Stomach smooth muscle (tissue), 2 donors: ENCODE measurements around the gene PLCB4.

Source experiments
- H3K27ac ChIP-seq: one replicate; pipeline ENCODE4 v1.7.0; 2013; ENCODE audit warnings: mild to moderate bottlenecking, low read length, inconsistent platforms
- H3K27me3 ChIP-seq, 2 donors: one replicate each; pipeline ENCODE4 v1.7.0; 2013; ENCODE audit warnings: low read length in 2 of 2; ENCODE audit not compliant: insufficient read depth in 2 of 2, control insufficient read depth in 1 of 2
- H3K36me3 ChIP-seq, 2 donors: one replicate each; pipeline ENCODE4 v1.7.0; 2013; ENCODE audit warnings: low read length in 2 of 2; ENCODE audit not compliant: control insufficient read depth in 2 of 2, insufficient read depth in 2 of 2
- H3K4me1 ChIP-seq: one replicate; pipeline ENCODE4 v1.7.0; 2013; ENCODE audit warnings: low read length; ENCODE audit not compliant: control insufficient read depth, insufficient read depth
- H3K4me3 ChIP-seq, 2 donors: one replicate each; pipeline ENCODE4 v1.7.0; 2013; ENCODE audit warnings: low read length in 2 of 2
- H3K9ac ChIP-seq, 2 donors: one replicate each; pipeline ENCODE4 v1.7.0; 2013; ENCODE audit warnings: low read length in 2 of 2, mild to moderate bottlenecking in 1 of 2
- H3K9me3 ChIP-seq, 2 donors: one replicate each; pipeline ENCODE4 v1.7.0; 2013; ENCODE audit warnings: low read length in 2 of 2; ENCODE audit not compliant: control insufficient read depth in 2 of 2
- donor health status: healthy.
- donor health status: Pancreatic carcinoma.

Gene PLCB4

GRCh38 chr20:9503526-9504245, 434.8 kb downstream of the PLCB4 start:
- no peak overlapping the region for H3K9ac ChIP-seq
- peaks cover 10% of the 10 kb centered on the region for H3K4me1 ChIP-seq
- no peak overlapping the region for H3K4me3 ChIP-seq
- H3K27ac ChIP-seq, result no peak overlapping the region
- H3K36me3 ChIP-seq, result no peaks in the 10 kb centered on the region
- peaks cover 25 to 27% of the 10 kb centered on the region in 2 donors for H3K27me3 ChIP-seq
- H3K9me3 ChIP-seq, result no peaks in the 10 kb centered on the region

- no peak overlapping the region for H3K9ac ChIP-seq
- peak overlapping the region in 1 of 2 donors; percentile 15 for H3K4me3 ChIP-seq
Measured at GRCh38 chr20:9506280-9506821, 437.5 kb downstream of the PLCB4 start.

GRCh38 chr20:9506964-9507369, 438.1 kb downstream of the PLCB4 start:
- peaks cover 12% of the 10 kb centered on the region for H3K4me1 ChIP-seq
- peak overlapping the region in 1 of 2 donors; percentile 15 for H3K4me3 ChIP-seq
- H3K27ac ChIP-seq, result no peak overlapping the region
- no peak overlapping the region for H3K9ac ChIP-seq
- H3K9me3 ChIP-seq, result no peaks in the 10 kb centered on the region
- peaks cover 32 to 35% of the 10 kb centered on the region in 2 donors for H3K27me3 ChIP-seq
- H3K36me3 ChIP-seq, result no peaks in the 10 kb centered on the region

More at GRCh38 chr20:9506280-9506821, 437.5 kb downstream of the PLCB4 start:
- Histone ChIP-seq H3K27ac (no peak overlapping the region), H3K9me3 (no peaks in the 10 kb centered on the region), H3K27me3 (peaks cover 32 to 35% of the 10 kb centered on the region in 2 donors), H3K4me1 (peaks cover 12% of the 10 kb centered on the region), H3K36me3 (no peaks in the 10 kb centered on the region)

GRCh38 chr20:9507544-9508239, 438.8 kb downstream of the PLCB4 start:
- no peak overlapping the region for H3K4me3 ChIP-seq
- H3K27ac ChIP-seq, result no peak overlapping the region
- no peaks in the 10 kb centered on the region for H3K36me3 ChIP-seq
- no peak overlapping the region for H3K9ac ChIP-seq
- peaks cover 32 to 35% of the 10 kb centered on the region in 2 donors for H3K27me3 ChIP-seq
- H3K4me1 ChIP-seq, result peaks cover 12% of the 10 kb centered on the region
- H3K9me3 ChIP-seq, result no peaks in the 10 kb centered on the region

- Histone ChIP-seq H3K9ac (no peak overlapping the region), H3K4me3 (no peak overlapping the region), H3K4me1 (peaks cover 12% of the 10 kb centered on the region), H3K27ac (no peak overlapping the region), H3K9me3 (no peaks in the 10 kb centered on the region), H3K36me3 (no peaks in the 10 kb centered on the region), H3K27me3 (peaks cover 32 to 35% of the 10 kb centered on the region in 2 donors)
Measured at GRCh38 chr20:9508240-9508661, 439.4 kb downstream of the PLCB4 start.

- no peaks in the 10 kb centered on the region for H3K9me3 ChIP-seq
- H3K27me3 ChIP-seq, result peaks cover 32 to 36% of the 10 kb centered on the region in 2 donors
- H3K4me1 ChIP-seq, result peaks cover 12% of the 10 kb centered on the region
- H3K9ac ChIP-seq, result no peak overlapping the region
- H3K4me3 ChIP-seq, result no peak overlapping the region
- H3K36me3 ChIP-seq, result no peaks in the 10 kb centered on the region
- no peak overlapping the region for H3K27ac ChIP-seq
Measured at GRCh38 chr20:9508696-9509178, 439.9 kb downstream of the PLCB4 start.

- H3K4me3 ChIP-seq, result no peak overlapping the region
- H3K27me3 ChIP-seq, result peaks cover 35 to 40% of the 10 kb centered on the region in 2 donors
- no peak overlapping the region for H3K9ac ChIP-seq
- H3K36me3 ChIP-seq, result no peaks in the 10 kb centered on the region
- no peaks in the 10 kb centered on the region for H3K9me3 ChIP-seq
- H3K27ac ChIP-seq, result no peak overlapping the region
- H3K4me1 ChIP-seq, result peaks cover 12% of the 10 kb centered on the region
Measured at GRCh38 chr20:9509246-9509645, 440.4 kb downstream of the PLCB4 start.

- no peak overlapping the region for H3K27ac ChIP-seq
- no peaks in the 10 kb centered on the region for H3K36me3 ChIP-seq
- H3K4me1 ChIP-seq, result peaks cover 25% of the 10 kb centered on the region
- no peak overlapping the region for H3K4me3 ChIP-seq
- H3K9me3 ChIP-seq, result no peaks in the 10 kb centered on the region
- no peak overlapping the region for H3K9ac ChIP-seq
- peaks cover 30 to 47% of the 10 kb centered on the region in 2 donors for H3K27me3 ChIP-seq
Measured at GRCh38 chr20:9510911-9511310, 442.0 kb downstream of the PLCB4 start.

- Histone ChIP-seq H3K27me3 (peaks cover 21 to 32% of the 10 kb centered on the region in 2 donors), H3K9ac (no peak overlapping the region), H3K4me1 (peaks cover 17% of the 10 kb centered on the region), H3K9me3 (no peaks in the 10 kb centered on the region), H3K27ac (no peak overlapping the region), H3K36me3 (no peaks in the 10 kb centered on the region), H3K4me3 (peak overlapping the region in 1 of 2 donors; percentile 29)
Measured at GRCh38 chr20:9514072-9514460, 445.2 kb downstream of the PLCB4 start.

GRCh38 chr20:9514461-9515213, 445.8 kb downstream of the PLCB4 start, which contains the start of gene LAMP5:
Gene LAMP5, plus strand, starts transcription at chr20:9514590. Its CDS starts 263 bp downstream, at chr20:9514853.
- Histone ChIP-seq H3K4me1 (peaks cover 17% of the 10 kb centered on the region), H3K27ac (no peak within 1 kb of the TSS), H3K9ac (no peak within 1 kb of the TSS), H3K4me3 (peak within 1 kb of the TSS; percentile 20 to 44), H3K9me3 (no peaks in the 10 kb centered on the region), H3K27me3 (peaks cover 20 to 30% of the 10 kb centered on the region in 2 donors), H3K36me3 (no peaks in the 10 kb centered on the region)
